Smooth muscle cell (in vitro differentiated cells): ENCODE measurements around the gene MTPN. TPM values are rescaled to one million over a fixed set of nuclear protein-coding genes. Genes with fewer than 3 reads are reported as not detected.

ENCODE experiments used
- DNase-seq: peaks from one replicate; lab custom pipeline; 2025; ENCODE audit not compliant: unreplicated experiment; lab: John Stamatoyannopoulos, UW
- H2AFZ ChIP-seq: fragments of 200-600 bp; sonication (generic); 2 replicates; pipeline ENCODE4 v1.6.0; 2016; ENCODE audit warnings: antibody characterized with exemption, low read depth, mild to moderate bottlenecking
- H3F3A ChIP-seq: fragments of 200-600 bp; sonication (generic); 2 replicates; pipeline ENCODE4 v1.6.0; 2017; ENCODE audit warnings: antibody characterized with exemption, low read depth
- H3K27ac ChIP-seq: fragments of 200-600 bp; sonication (generic); 2 replicates; pipeline ENCODE4 v1.5.1; 2016; ENCODE audit warnings: low read depth, mild to moderate bottlenecking
- H3K27me3 ChIP-seq: fragments of 200-600 bp; sonication (generic); 2 replicates; pipeline ENCODE4 v1.6.1; 2016; ENCODE audit warnings: low read depth, mild to moderate bottlenecking
- H3K36me3 ChIP-seq: fragments of 200-600 bp; sonication (generic); 2 replicates; pipeline ENCODE4 v1.5.1; 2016; ENCODE audit warnings: low read depth
- H3K4me1 ChIP-seq: fragments of 200-600 bp; sonication (generic); 2 replicates; pipeline ENCODE4 v1.5.1; 2016; ENCODE audit warnings: low read depth
- H3K4me2 ChIP-seq: fragments of 200-600 bp; sonication (generic); 2 replicates; pipeline ENCODE4 v1.6.0; 2016; ENCODE audit warnings: mild to moderate bottlenecking
- H3K4me3 ChIP-seq: fragments of 200-600 bp; sonication (generic); 2 replicates; pipeline ENCODE4 v1.5.1; 2016; ENCODE audit warnings: mild to moderate bottlenecking
- H3K79me2 ChIP-seq: fragments of 200-600 bp; sonication (generic); 2 replicates; pipeline ENCODE4 v1.6.0; 2016; ENCODE audit warnings: low read depth, mild to moderate bottlenecking
- H3K9ac ChIP-seq: fragments of 200-600 bp; sonication (generic); 2 replicates; pipeline ENCODE4 v1.6.0; 2016; ENCODE audit warnings: low read depth
- H3K9me3 ChIP-seq: fragments of 200-600 bp; sonication (generic); replicated peaks from 2 replicates; pipeline ENCODE4 v1.5.1; 2016; ENCODE audit warnings: low read depth
- H4K20me1 ChIP-seq: fragments of 200-600 bp; sonication (generic); 2 replicates; pipeline ENCODE4 v1.6.0; 2016; ENCODE audit warnings: low read depth
- CTCF ChIP-seq: fragments of 200-600 bp; sonication (generic); IDR thresholded peaks from 2 replicates; pipeline ENCODE4 v1.5.1; 2017; ENCODE audit warnings: borderline replicate concordance, mild to moderate bottlenecking, antibody characterized with exemption; ENCODE audit not compliant: insufficient read depth, poor library complexity, severe bottlenecking
- WGBS: methylation state at CpG from one replicate; pipeline ENCODE4 v1.1.7; 2016; ENCODE audit warnings: low lambda C conversion rate; 5-methylcytosine and 5-hydroxymethylcytosine counted together
- polyA plus RNA-seq: library from polyadenylated mRNA; unstranded; fragments of >200 nt; fragmentation: Nextera tagmentation; extraction: Ambion mirVana; gene quantifications from 2 replicates; pipeline ENCODE4 v1.2.1, GENCODE V29; 2016
- total RNA-seq: library from RNA; depleted of rRNA; stranded (reverse); fragments of >200 nt; gene quantifications from 2 replicates; pipeline ENCODE4 v1.2.3, GENCODE V29; 2014

The MTPN gene
- total and polyA plus RNA-seq, 2 experiments from 2014 or later, result 36.4 to 138 TPM

- TF ChIP-seq CTCF, result no peak
- Histone ChIP-seq H3K9ac (no peak overlapping the region), H3K79me2 (peaks cover 20% of the 10 kb centered on the region), H3K27ac (no peak overlapping the region), H2AFZ (no peak overlapping the region), H3F3A (peaks cover 21% of the 10 kb centered on the region), H3K27me3 (no peaks in the 10 kb centered on the region), H3K4me2 (no peak overlapping the region), H3K4me3 (no peak overlapping the region), H3K36me3 (no peaks in the 10 kb centered on the region), H4K20me1 (peaks cover 29% of the 10 kb centered on the region), H3K4me1 (peaks cover 18% of the 10 kb centered on the region), H3K9me3 (no peaks in the 10 kb centered on the region)
- DNase-seq, result no peak
These were observed 49.0 kb downstream of the MTPN start for GRCh38 chr7:135928136-135928535.

GRCh38 chr7:135925210-135925609, 51.9 kb downstream of the MTPN start:
- DNase-seq, result no peak
- no peak overlapping the region for H3K4me2 ChIP-seq
- peaks cover 21% of the 10 kb centered on the region for H4K20me1 ChIP-seq
- H3K9ac ChIP-seq, result no peak overlapping the region
- peaks cover 17% of the 10 kb centered on the region for H3K79me2 ChIP-seq
- no peak overlapping the region for H3K4me3 ChIP-seq
- H3K4me1 ChIP-seq, result peaks cover 17% of the 10 kb centered on the region
- peaks cover 11% of the 10 kb centered on the region for H3F3A ChIP-seq
- no peak for TF ChIP-seq CTCF
- WGBS, result 92% methylated on average over 3 of the region's 3 CpGs
- no peaks in the 10 kb centered on the region for H3K9me3 ChIP-seq
- no peak overlapping the region for H2AFZ ChIP-seq
- no peaks in the 10 kb centered on the region for H3K36me3 ChIP-seq
- no peaks in the 10 kb centered on the region for H3K27me3 ChIP-seq
- H3K27ac ChIP-seq, result no peak overlapping the region

- DNase-seq, result no peak
- H3K79me2 ChIP-seq, result peaks cover 17% of the 10 kb centered on the region
- no peak for TF ChIP-seq CTCF
- H3K9me3 ChIP-seq, result no peaks in the 10 kb centered on the region
- no peaks in the 10 kb centered on the region for H3K27me3 ChIP-seq
- 94% methylated on average over 3 of the region's 3 CpGs for WGBS
- H3K27ac ChIP-seq, result no peak overlapping the region
- no peaks in the 10 kb centered on the region for H3K36me3 ChIP-seq
- H3K4me1 ChIP-seq, result peaks cover 8% of the 10 kb centered on the region
- H3K4me3 ChIP-seq, result no peak overlapping the region
- H4K20me1 ChIP-seq, result peaks cover 11% of the 10 kb centered on the region
- H3F3A ChIP-seq, result peaks cover 7% of the 10 kb centered on the region
- H3K4me2 ChIP-seq, result no peak overlapping the region
- H2AFZ ChIP-seq, result no peak overlapping the region
- no peak overlapping the region for H3K9ac ChIP-seq
These were observed 52.9 kb downstream of the MTPN start for GRCh38 chr7:135924302-135924701.

GRCh38 chr7:135922263-135922662, 54.9 kb downstream of the MTPN start:
- Histone ChIP-seq H3K79me2 (peaks cover 12% of the 10 kb centered on the region), H3K27ac (no peak overlapping the region), H3K36me3 (no peaks in the 10 kb centered on the region), H3K9ac (no peak overlapping the region), H3K4me3 (no peak overlapping the region), H3F3A (no peaks in the 10 kb centered on the region), H3K27me3 (no peaks in the 10 kb centered on the region), H3K4me1 (no peaks in the 10 kb centered on the region), H3K4me2 (no peak overlapping the region), H3K9me3 (no peaks in the 10 kb centered on the region), H2AFZ (no peak overlapping the region), H4K20me1 (no peaks in the 10 kb centered on the region)
- DNase-seq, result no peak
- 98% methylated on average over 3 of the region's 3 CpGs for WGBS
- TF ChIP-seq CTCF, result no peak
